ENCODE data around the gene KIF16B. TPM values are rescaled to one million over a fixed set of nuclear protein-coding genes. Genes with fewer than 3 reads are reported as not detected.
"Not testable (repeated sequence)": the region's sequence is repeated elsewhere in the genome, so short reads cannot be mapped to it uniquely, and the experiment has no call there.

KIF16B gene
- total RNA-seq, 2 donors from 2014 or later, result 6.9 to 9.8 TPM

GRCh38 chr20:16265334-16265733 is 307.9 kb downstream of the KIF16B start:
- Mint-ChIP-seq H3K4me1 (no peaks in the 10 kb centered on the region), H3K27me3 (no peaks in the 10 kb centered on the region), H3K27ac (no peak overlapping the region), H3K36me3 (ENCODE audit: low read depth) (no peaks in the 10 kb centered on the region), H3K9me3 (peaks cover 13% of the 10 kb centered on the region), H3K4me3 (no peak overlapping the region)
- ATAC-seq (replicated peaks), result no peak

- H3K27me3 Mint-ChIP-seq, result no peaks in the 10 kb centered on the region
- H3K36me3 Mint-ChIP-seq (ENCODE audit: low read depth), result no peaks in the 10 kb centered on the region
- no peak overlapping the region for H3K27ac Mint-ChIP-seq
- peaks cover 13% of the 10 kb centered on the region for H3K9me3 Mint-ChIP-seq
- no peak overlapping the region for H3K4me3 Mint-ChIP-seq
- H3K4me1 Mint-ChIP-seq, result no peaks in the 10 kb centered on the region
- ATAC-seq (replicated peaks), result no peak
Measured at GRCh38 chr20:16263582-16263981, 309.7 kb downstream of the KIF16B start.

DNA sequence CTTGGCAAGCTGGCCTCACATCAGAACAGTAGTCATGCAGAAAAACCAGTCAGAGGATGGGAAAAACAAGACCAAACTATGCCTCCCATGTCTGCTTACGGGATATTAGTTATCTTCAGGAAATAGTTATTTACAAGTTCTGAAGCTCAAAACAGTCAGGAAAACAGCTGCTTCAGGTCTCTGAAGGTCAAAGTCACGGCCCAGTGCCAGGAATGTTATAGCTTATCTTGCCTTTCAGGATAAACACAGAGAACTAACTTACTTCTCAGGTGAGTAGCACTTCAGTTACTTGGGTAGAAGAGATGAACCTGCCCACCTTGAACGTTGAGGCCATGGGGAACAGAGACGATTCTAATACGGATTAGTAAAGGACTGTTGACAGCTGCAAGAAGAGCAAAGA is 310.7 kb downstream of the KIF16B start:
- H3K27ac Mint-ChIP-seq, result no peak overlapping the region
- H3K27me3 Mint-ChIP-seq, result no peaks in the 10 kb centered on the region
- H3K4me3 Mint-ChIP-seq, result no peak overlapping the region
- H3K36me3 Mint-ChIP-seq (ENCODE audit: low read depth), result no peaks in the 10 kb centered on the region
- H3K9me3 Mint-ChIP-seq, result peaks cover 13% of the 10 kb centered on the region
- no peak for ATAC-seq (replicated peaks)
- H3K4me1 Mint-ChIP-seq, result no peaks in the 10 kb centered on the region

- no peak overlapping the region for H3K27ac Mint-ChIP-seq
Measured at GRCh38 chr20:16261733-16262273, 311.4 kb downstream of the KIF16B start.

GRCh38 chr20:16260911-16261310 is 312.3 kb downstream of the KIF16B start:
- ATAC-seq (replicated peaks), result no peak
- Mint-ChIP-seq H3K4me3 (no peak overlapping the region), H3K4me1 (no peaks in the 10 kb centered on the region), H3K27ac (no peak overlapping the region), H3K9me3 (peaks cover 6% of the 10 kb centered on the region), H3K36me3 (ENCODE audit: low read depth) (no peaks in the 10 kb centered on the region), H3K27me3 (no peaks in the 10 kb centered on the region)

More at GRCh38 chr20:16261733-16262273, 311.4 kb downstream of the KIF16B start:
- no peak for ATAC-seq (replicated peaks)
- Mint-ChIP-seq H3K27me3 (no peaks in the 10 kb centered on the region), H3K4me1 (no peaks in the 10 kb centered on the region), H3K4me3 (no peak overlapping the region), H3K9me3 (peaks cover 8% of the 10 kb centered on the region), H3K36me3 (ENCODE audit: low read depth) (no peaks in the 10 kb centered on the region)

GRCh38 chr20:16260133-16260532 is 313.1 kb downstream of the KIF16B start:
- H3K4me1 Mint-ChIP-seq; H3K9me3 Mint-ChIP-seq; H3K4me3 Mint-ChIP-seq; ATAC-seq (replicated peaks); H3K27ac Mint-ChIP-seq; H3K36me3 Mint-ChIP-seq (ENCODE audit: low read depth); H3K27me3 Mint-ChIP-seq: not testable (repeated sequence)

DNA sequence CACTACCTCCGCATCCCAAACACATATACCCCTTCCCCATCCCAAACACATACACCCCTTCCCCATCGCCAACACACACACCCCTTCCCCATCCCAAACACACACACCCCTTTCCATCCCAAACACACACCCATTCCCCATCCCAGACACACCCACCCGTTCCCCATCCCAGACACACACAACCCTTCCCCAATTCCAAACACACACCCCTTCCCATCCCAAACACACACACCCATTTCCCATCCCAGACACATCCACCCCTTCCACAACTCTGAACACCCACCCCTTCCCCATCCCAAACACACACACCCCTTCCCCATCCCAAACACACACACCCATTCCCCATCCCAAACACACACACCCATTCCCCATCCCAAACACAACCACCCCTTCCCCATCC is 314.5 kb downstream of the KIF16B start:
- no peak for ATAC-seq (replicated peaks)
- no peaks in the 10 kb centered on the region for H3K27me3 Mint-ChIP-seq
- H3K36me3 Mint-ChIP-seq (ENCODE audit: low read depth), result no peaks in the 10 kb centered on the region
- no peak overlapping the region for H3K27ac Mint-ChIP-seq
- H3K9me3 Mint-ChIP-seq, result no peaks in the 10 kb centered on the region
- H3K4me1 Mint-ChIP-seq, result no peaks in the 10 kb centered on the region
- H3K4me3 Mint-ChIP-seq, result no peak overlapping the region

- H3K27ac Mint-ChIP-seq, result no peak overlapping the region
Measured at GRCh38 chr20:16257813-16258430, 315.3 kb downstream of the KIF16B start.

GRCh38 chr20:16257021-16257420 is 316.2 kb downstream of the KIF16B start:
- H3K4me3 Mint-ChIP-seq, result no peak overlapping the region
- no peaks in the 10 kb centered on the region for H3K36me3 Mint-ChIP-seq (ENCODE audit: low read depth)
- H3K27ac Mint-ChIP-seq, result no peak overlapping the region
- no peaks in the 10 kb centered on the region for H3K27me3 Mint-ChIP-seq
- no peaks in the 10 kb centered on the region for H3K4me1 Mint-ChIP-seq
- ATAC-seq (replicated peaks), result no peak
- no peaks in the 10 kb centered on the region for H3K9me3 Mint-ChIP-seq

More at GRCh38 chr20:16257813-16258430, 315.3 kb downstream of the KIF16B start:
- H3K4me1 Mint-ChIP-seq, result no peaks in the 10 kb centered on the region
- no peaks in the 10 kb centered on the region for H3K9me3 Mint-ChIP-seq
- no peak overlapping the region for H3K4me3 Mint-ChIP-seq
- H3K27me3 Mint-ChIP-seq, result no peaks in the 10 kb centered on the region
- ATAC-seq (replicated peaks), result no peak
- no peaks in the 10 kb centered on the region for H3K36me3 Mint-ChIP-seq (ENCODE audit: low read depth)

DNA sequence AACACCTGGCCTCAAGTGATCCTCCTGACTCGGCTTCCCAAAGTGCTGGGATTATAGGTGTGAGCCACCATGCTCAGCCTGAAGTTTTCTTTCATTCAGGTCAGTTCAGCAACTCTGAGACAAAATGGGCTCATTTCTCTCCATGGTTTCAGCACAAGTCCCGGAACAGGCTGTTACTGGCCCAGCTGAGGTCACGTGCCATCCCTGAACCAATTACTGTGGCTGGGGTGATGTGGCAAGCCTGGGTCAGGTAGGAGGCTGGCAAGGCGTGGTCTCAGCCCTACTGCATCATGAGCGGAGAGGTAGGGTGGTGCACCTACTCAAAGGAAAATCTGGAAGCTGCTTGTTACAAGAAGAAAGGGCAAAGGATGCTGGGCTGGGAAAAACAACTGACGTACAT is 326.4 kb downstream of the KIF16B start:
- H3K27ac Mint-ChIP-seq, result no peak overlapping the region
- no peak for ATAC-seq (replicated peaks)
- peaks cover 3% of the 10 kb centered on the region for H3K27me3 Mint-ChIP-seq
- no peak overlapping the region for H3K4me3 Mint-ChIP-seq
- H3K4me1 Mint-ChIP-seq, result no peaks in the 10 kb centered on the region
- no peaks in the 10 kb centered on the region for H3K36me3 Mint-ChIP-seq (ENCODE audit: low read depth)
- H3K9me3 Mint-ChIP-seq, result no peaks in the 10 kb centered on the region

DNA sequence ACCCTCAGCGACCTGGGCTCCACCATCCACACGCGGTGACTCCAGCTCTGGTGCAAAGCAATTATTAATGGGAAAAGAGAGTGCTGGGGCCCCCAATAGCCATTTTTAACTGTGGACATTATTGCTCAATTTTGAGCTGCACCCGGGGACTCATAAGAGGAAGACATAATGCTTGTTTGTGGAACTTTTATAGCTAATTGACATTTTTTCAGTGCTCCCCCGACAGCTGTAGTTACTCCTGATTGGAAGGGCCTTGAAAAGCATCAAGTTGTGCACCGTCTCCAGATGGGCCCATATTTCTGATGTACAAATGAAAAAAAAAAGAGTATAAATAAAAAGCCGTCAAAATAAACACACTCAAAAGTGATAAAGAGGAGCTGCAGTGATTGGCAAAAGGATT is 327.0 kb downstream of the KIF16B start:
- ATAC-seq (replicated peaks), result no peak
- H3K4me3 Mint-ChIP-seq, result no peak overlapping the region

GRCh38 chr20:16245879-16246278 is 327.4 kb downstream of the KIF16B start:
- Mint-ChIP-seq H3K27me3 (peaks cover 2% of the 10 kb centered on the region), H3K27ac (no peak overlapping the region), H3K36me3 (ENCODE audit: low read depth) (no peaks in the 10 kb centered on the region), H3K9me3 (no peaks in the 10 kb centered on the region), H3K4me1 (no peaks in the 10 kb centered on the region), H3K4me3 (no peak overlapping the region)
- ATAC-seq (replicated peaks), result no peak

More for the DNA sequence above, 327.0 kb downstream of the KIF16B start:
- Mint-ChIP-seq H3K36me3 (ENCODE audit: low read depth) (no peaks in the 10 kb centered on the region), H3K27me3 (peaks cover 3% of the 10 kb centered on the region), H3K27ac (no peak overlapping the region), H3K4me1 (no peaks in the 10 kb centered on the region), H3K9me3 (no peaks in the 10 kb centered on the region)

- ATAC-seq (replicated peaks), result no peak
- no peak overlapping the region for H3K27ac Mint-ChIP-seq
- H3K4me1 Mint-ChIP-seq, result no peaks in the 10 kb centered on the region
- H3K4me3 Mint-ChIP-seq, result no peak overlapping the region
- no peaks in the 10 kb centered on the region for H3K27me3 Mint-ChIP-seq
- H3K36me3 Mint-ChIP-seq (ENCODE audit: low read depth), result no peaks in the 10 kb centered on the region
- H3K9me3 Mint-ChIP-seq, result no peaks in the 10 kb centered on the region
Measured at GRCh38 chr20:16244892-16245291, 328.4 kb downstream of the KIF16B start.

GRCh38 chr20:16243470-16243869 is 329.8 kb downstream of the KIF16B start:
- Mint-ChIP-seq H3K9me3 (no peaks in the 10 kb centered on the region), H3K4me3 (no peak overlapping the region), H3K4me1 (no peaks in the 10 kb centered on the region), H3K27me3 (no peaks in the 10 kb centered on the region), H3K36me3 (ENCODE audit: low read depth) (no peaks in the 10 kb centered on the region), H3K27ac (no peak overlapping the region)
- ATAC-seq (replicated peaks), result no peak

DNA sequence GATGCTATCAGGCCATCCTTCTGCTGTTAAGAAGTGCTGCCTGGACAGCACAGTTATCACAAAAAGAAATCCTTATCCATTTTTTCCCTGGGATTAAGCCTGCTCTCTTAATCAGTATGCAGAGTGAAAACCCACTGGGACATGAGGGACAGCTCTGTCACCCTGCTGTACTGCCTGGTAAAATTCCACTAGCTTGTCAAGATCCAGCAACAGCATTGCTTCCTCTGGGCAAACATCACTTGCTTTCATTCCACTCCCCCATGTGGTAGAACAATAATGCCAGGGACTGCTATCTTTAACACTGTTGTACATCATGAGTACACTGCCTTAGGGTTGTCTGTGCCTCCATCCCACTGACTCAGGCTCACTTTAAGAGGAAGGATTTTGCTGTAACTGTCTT is 331.3 kb downstream of the KIF16B start:
- no peak overlapping the region for H3K27ac Mint-ChIP-seq
- no peaks in the 10 kb centered on the region for H3K27me3 Mint-ChIP-seq
- no peaks in the 10 kb centered on the region for H3K9me3 Mint-ChIP-seq
- ATAC-seq (replicated peaks), result no peak
- no peak overlapping the region for H3K4me3 Mint-ChIP-seq
- no peaks in the 10 kb centered on the region for H3K36me3 Mint-ChIP-seq (ENCODE audit: low read depth)
- H3K4me1 Mint-ChIP-seq, result no peaks in the 10 kb centered on the region

DNA sequence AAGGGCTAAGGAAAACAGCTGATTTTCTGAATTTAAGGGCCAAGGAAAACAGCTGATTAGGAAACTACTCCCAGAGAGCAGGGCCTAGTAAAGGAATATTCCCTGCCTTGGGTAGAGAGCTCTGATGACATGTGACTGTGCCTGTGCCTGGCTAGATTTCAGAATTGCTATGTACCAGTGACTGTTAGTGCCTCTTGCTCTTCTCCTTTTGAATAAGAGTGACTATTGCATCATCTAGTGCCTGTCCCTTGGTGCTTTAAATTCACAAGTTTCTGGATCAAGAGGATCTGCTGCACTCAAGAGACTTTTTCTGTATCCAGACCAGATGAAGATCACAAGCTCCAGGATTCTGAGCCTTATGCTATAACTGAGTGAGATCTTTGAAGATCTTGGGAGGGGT is 332.9 kb downstream of the KIF16B start:
- H3K4me1 Mint-ChIP-seq, result no peaks in the 10 kb centered on the region
- H3K4me3 Mint-ChIP-seq, result no peak overlapping the region
- H3K36me3 Mint-ChIP-seq (ENCODE audit: low read depth), result no peaks in the 10 kb centered on the region

More for the DNA sequence above, 332.9 kb downstream of the KIF16B start:
- no peak overlapping the region for H3K27ac Mint-ChIP-seq
- no peaks in the 10 kb centered on the region for H3K27me3 Mint-ChIP-seq
- ATAC-seq (replicated peaks), result no peak
- peaks cover 3% of the 10 kb centered on the region for H3K9me3 Mint-ChIP-seq

Measured in activated T-helper 17 cell treated with anti-CD3 and anti-CD28 coated beads, Interleukin-2, amount 50 U/mL, for 72 hours (primary cell).